DOHH2 (cell line): ENCODE measurements around the gene GCKR.

Source experiments
- H3F3A ChIP-seq: fragments of 200-600 bp; sonication (generic), shearing (Covaris generic); 2 replicates; pipeline ENCODE4 v1.6.0; 2016; ENCODE audit warnings: antibody characterized with exemption, mild to moderate bottlenecking; ENCODE audit not compliant: control insufficient read depth, insufficient read depth
- H3K27ac ChIP-seq: fragments of 200-600 bp; sonication (generic); 2 replicates; pipeline ENCODE4 v1.5.1; 2014; ENCODE audit warnings: low read depth, mild to moderate bottlenecking, low read length, moderate library complexity
- H3K27me3 ChIP-seq: fragments of 200-600 bp; sonication (generic); 2 replicates; pipeline ENCODE4 v1.6.1; 2014; ENCODE audit warnings: mild to moderate bottlenecking, low read length, mixed read lengths; ENCODE audit not compliant: control insufficient read depth
- H3K36me3 ChIP-seq: fragments of 200-600 bp; sonication (generic); 2 replicates; pipeline ENCODE4 v1.6.1; 2014; ENCODE audit warnings: mild to moderate bottlenecking, low read length, moderate library complexity, mixed read lengths; ENCODE audit not compliant: control insufficient read depth
- H3K4me1 ChIP-seq: fragments of 200-600 bp; sonication (generic); 2 replicates; pipeline ENCODE4 v1.6.1; 2014; ENCODE audit warnings: mild to moderate bottlenecking, low read length, mixed read lengths; ENCODE audit not compliant: control insufficient read depth
- H3K4me2 ChIP-seq: fragments of 200-600 bp; sonication (generic); 2 replicates; pipeline ENCODE4 v1.6.0; 2014; ENCODE audit warnings: mild to moderate bottlenecking, low read length, moderate library complexity
- H3K4me3 ChIP-seq: fragments of 200-600 bp; sonication (generic); 2 replicates; pipeline ENCODE4 v1.5.1; 2014; ENCODE audit warnings: mild to moderate bottlenecking, low read length, mixed read lengths
- H3K79me2 ChIP-seq: fragments of 200-600 bp; sonication (generic); 2 replicates; pipeline ENCODE4 v1.6.1; 2014; ENCODE audit warnings: mild to moderate bottlenecking, low read length, mixed read lengths; ENCODE audit not compliant: control insufficient read depth
- H3K9me2 ChIP-seq: fragments of 200-600 bp; sonication (generic); replicated peaks from 2 replicates; pipeline ENCODE4 v1.6.1; 2014; ENCODE audit warnings: mild to moderate bottlenecking, low read length, mixed read lengths; ENCODE audit not compliant: control insufficient read depth
- H3K9me3 ChIP-seq: fragments of 200-600 bp; sonication (generic); 2 replicates; pipeline ENCODE4 v1.6.1; 2014; ENCODE audit warnings: antibody characterized with exemption, low read length, mixed read lengths; ENCODE audit not compliant: control insufficient read depth, insufficient read depth
- H4K20me1 ChIP-seq: fragments of 200-600 bp; sonication (generic); 2 replicates; pipeline ENCODE4 v1.6.0; 2014; ENCODE audit warnings: low read depth, mild to moderate bottlenecking, antibody characterized with exemption, low read length, moderate library complexity; ENCODE audit not compliant: control insufficient read depth, insufficient read depth
- CTCF ChIP-seq: fragments of 200-600 bp; sonication (generic); IDR thresholded peaks from one replicate; pipeline ENCODE4 v1.5.1; 2014; ENCODE audit warnings: antibody characterized with exemption, mild to moderate bottlenecking, low read depth, low read length; ENCODE audit not compliant: poor library complexity, severe bottlenecking
- EZH2phosphoT487 ChIP-seq: fragments of 200-600 bp; sonication (generic); IDR thresholded peaks from 2 replicates; pipeline ENCODE4 v1.6.1; 2017; ENCODE audit warnings: borderline replicate concordance, mild to moderate bottlenecking, antibody characterized with exemption, low read length, moderate library complexity, mixed read lengths

GCKR gene

GRCh38 chr2:27494944-27495554 is 1.6 kb upstream of the GCKR start, which contains the start of gene FNDC4:
TSS of gene FNDC4 (minus strand) at chr2:27495200. CDS start at chr2:27494679, 521 bp downstream.
- Histone ChIP-seq H4K20me1 (no peaks in the 10 kb centered on the region), H3K4me2 (no peak within 1 kb of the TSS), H3K27me3 (peaks cover 22% of the 10 kb centered on the region), H3K79me2 (no peaks in the 10 kb centered on the region), H3K27ac (no peak within 1 kb of the TSS), H3K9me2 (no peaks in the 10 kb centered on the region), H3K4me1 (peaks cover 3% of the 10 kb centered on the region), H3K4me3 (no peak within 1 kb of the TSS), H3F3A (no peaks in the 10 kb centered on the region), H3K36me3 (no peaks in the 10 kb centered on the region), H3K9me3 (no peaks in the 10 kb centered on the region)
- TF ChIP-seq CTCF (no peak), EZH2phosphoT487 (no peak)

- Histone ChIP-seq H3K4me1 (no peaks in the 10 kb centered on the region), H3K4me2 (no peak overlapping the region), H3F3A (no peaks in the 10 kb centered on the region), H3K9me2 (no peaks in the 10 kb centered on the region), H3K27ac (no peak overlapping the region), H3K27me3 (peaks cover 26% of the 10 kb centered on the region), H3K79me2 (no peaks in the 10 kb centered on the region), H4K20me1 (no peaks in the 10 kb centered on the region), H3K4me3 (no peak overlapping the region), H3K36me3 (no peaks in the 10 kb centered on the region), H3K9me3 (no peaks in the 10 kb centered on the region)
- TF ChIP-seq EZH2phosphoT487 (no peak), CTCF (no peak)
Observed at GRCh38 chr2:27495840-27496356, 741 bp upstream of the GCKR start.

DNA sequence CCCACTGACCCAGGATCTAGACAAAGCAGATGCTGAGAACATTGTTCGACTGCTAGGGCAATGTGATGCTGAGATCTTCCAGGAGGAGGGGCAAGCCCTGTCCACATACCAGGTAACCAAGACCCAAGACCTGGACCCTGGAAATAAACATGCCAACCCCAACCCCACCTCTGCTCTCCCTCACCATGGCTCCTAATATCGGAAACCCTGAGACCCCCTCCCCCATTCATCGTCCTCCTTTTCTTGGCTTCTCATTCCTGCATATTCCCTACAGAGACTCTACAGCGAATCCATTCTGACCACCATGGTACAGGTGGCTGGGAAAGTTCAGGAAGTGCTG is 619 bp downstream of the GCKR start:
- H3K27ac ChIP-seq = no peak overlapping the region
- H3K4me1 ChIP-seq = no peaks in the 10 kb centered on the region
- no peaks in the 10 kb centered on the region for H4K20me1 ChIP-seq
- no peak for TF ChIP-seq CTCF
- TF ChIP-seq EZH2phosphoT487 = no peak
- no peak overlapping the region for H3K4me2 ChIP-seq
- no peak overlapping the region for H3K4me3 ChIP-seq
- H3F3A ChIP-seq = no peaks in the 10 kb centered on the region
- no peaks in the 10 kb centered on the region for H3K9me3 ChIP-seq
- H3K36me3 ChIP-seq = no peaks in the 10 kb centered on the region
- peaks cover 27% of the 10 kb centered on the region for H3K27me3 ChIP-seq
- H3K9me2 ChIP-seq = no peaks in the 10 kb centered on the region
- no peaks in the 10 kb centered on the region for H3K79me2 ChIP-seq
